Ovary (tissue), 9 donors: ENCODE results near the gene ITGA6. TPM values are rescaled to one million over a fixed set of nuclear protein-coding genes. Genes with fewer than 3 reads are reported as not detected.

Experiments used
- DNase-seq, 5 donors: peaks; one replicate each; pipeline ENCODE4 v3.0.0-alpha.2; 2019 to 2020
- H3K27ac ChIP-seq, 2 donors: fragments of 200-600 bp; one replicate each; pipeline versions ENCODE4 v1.5.1 to v1.8.0; 2019 to 2022
- H3K27me3 ChIP-seq: fragments of 200-600 bp; one replicate; pipeline ENCODE4 v1.8.0; 2022
- H3K36me3 ChIP-seq: fragments of 200-600 bp; sonication (generic); one replicate; pipeline ENCODE4 v1.5.1; 2019
- H3K4me1 ChIP-seq: one replicate; pipeline ENCODE4 v1.8.1; 2013; ENCODE audit warnings: mild to moderate bottlenecking, moderate library complexity; ENCODE audit not compliant: insufficient read depth
- H3K4me3 ChIP-seq: fragments of 200-600 bp; sonication (generic); one replicate; pipeline ENCODE4 v1.5.1; 2017
- H3K9me3 ChIP-seq, 2 donors: fragments of 200-600 bp in 1 of 2; sonication (generic) in 1 of 2; one replicate each; pipeline versions ENCODE4 v1.5.1 to v1.8.1; 2013 to 2019; ENCODE audit warnings: mild to moderate bottlenecking in 1 of 2, moderate library complexity in 1 of 2
- CTCF ChIP-seq, 3 donors: fragments of 450-650 bp in 2 of 3; fragments of 200-600 bp in 1 of 3; IDR thresholded peaks; one replicate each; pipeline versions ENCODE4 v1.5.1 to v1.8.0; 2016 to 2022; ENCODE audit warnings: antibody characterized with exemption in 3 of 3, mild to moderate bottlenecking in 1 of 3
- EP300 ChIP-seq: sonication (generic); formaldehyde crosslinking; IDR thresholded peaks from one replicate; pipeline ENCODE4 v1.6.1; 2017; ENCODE audit warnings: antibody characterized with exemption
- POLR2A ChIP-seq: fragments of 450-650 bp; IDR thresholded peaks from one replicate; pipeline ENCODE4 v1.6.1; 2017; ENCODE audit warnings: antibody characterized with exemption, mild to moderate bottlenecking, moderate library complexity
- WGBS, 3 donors: extraction: QIAGEN DNeasy Blood & Tissue Kit in 1 of 3; methylation state at CpG; one replicate each; pipeline versions ENCODE4 v1.1.5 to v1.1.7; 2013 to 2017; 5-methylcytosine and 5-hydroxymethylcytosine counted together
- intact Hi-C, 4 donors: fragments of 100-400 bp; cut with DNase I; formaldehyde crosslinking; loops; one replicate each; pipeline versions ENCODE4 v1.11.0 to v1.15.1; 2022 to 2023
- polyA plus RNA-seq, 2 donors: library from polyadenylated mRNA; stranded (reverse); fragments of 200-250 nt in 1 of 2; fragments of 350-450 nt in 1 of 2; fragmentation: Illumina TruSeq in 1 of 2; extraction: RNeasy Lipid Tissue Mini Kit (QIAGEN cat#74804) in 1 of 2; gene quantifications; one replicate each; pipeline ENCODE4 v1.2.3, GENCODE V29; 2013 to 2014
- total RNA-seq, 7 donors: library from RNA; depleted of rRNA in 2 of 7; stranded (reverse); fragments of >200 nt in 2 of 7; fragmentation: NEBNext Ultra II Directional in 3 of 7; extraction: Animal tissue kit (Norgen Biotek cat#: 25700) in 3 of 7; gene quantifications; one replicate each; pipeline versions ENCODE4 v1.1.0 to v1.2.4, GENCODE V29; 2016 to 2023
- donor health status: DM: no; HTN: no; CAD: no; lungs with moderate emphysema.
- donor health status: DM: no; HTN: no; CAD: no.
- donor health status: Bipolar disorder and iron deficiency.
- donor health status: DM: yes; HTN: yes; CAD: no.
- donor health status: DM: no; HTN: no; CAD: no.
- donor health status: DM: yes; HTN: yes; CAD: no.

Gene ITGA6
- total and polyA plus RNA-seq, 9 donors: 8.4 to 51.6 (median 19.0) TPM

GRCh38 chr2:172455121-172455515 lies 27.7 kb downstream of the ITGA6 start:
- Histone ChIP-seq H3K27me3 (no peaks in the 10 kb centered on the region), H3K9me3 (no peaks in the 10 kb centered on the region), H3K4me3 (no peak overlapping the region), H3K4me1 (peaks cover 2% of the 10 kb centered on the region), H3K27ac (no peak overlapping the region), H3K36me3 (no peaks in the 10 kb centered on the region)
- no peak for TF ChIP-seq POLR2A
- no peak for TF ChIP-seq CTCF (IDR thresholded peaks at IDR 0.05)
- no peak for DNase-seq
- intact Hi-C loops: no loop called here
- WGBS, 3 donors: 76 to 87% (median 82%) methylated on average over 4 of the region's 4 CpGs

- no peaks in the 10 kb centered on the region for H3K27me3 ChIP-seq
- DNase-seq: no peak
- no peak overlapping the region for H3K27ac ChIP-seq
- H3K9me3 ChIP-seq: no peaks in the 10 kb centered on the region
- H3K4me3 ChIP-seq: no peak overlapping the region
- intact Hi-C loops: no loop called here
- H3K4me1 ChIP-seq: peaks cover 2% of the 10 kb centered on the region
- WGBS, 3 donors: 83 to 90% (median 84%) methylated on average over 4 of the region's 4 CpGs
- no peaks in the 10 kb centered on the region for H3K36me3 ChIP-seq
- no peak for TF ChIP-seq POLR2A
- TF ChIP-seq CTCF (IDR thresholded peaks at IDR 0.05): no peak
- no peak for TF ChIP-seq EP300
Measured at GRCh38 chr2:172456002-172456401, 28.6 kb downstream of the ITGA6 start.

- Histone ChIP-seq H3K4me1 (no peaks in the 10 kb centered on the region), H3K27me3 (no peaks in the 10 kb centered on the region), H3K4me3 (no peak overlapping the region), H3K36me3 (no peaks in the 10 kb centered on the region), H3K27ac (no peak overlapping the region), H3K9me3 (no peaks in the 10 kb centered on the region)
- DNase-seq: no peak
- TF ChIP-seq EP300: no peak
- TF ChIP-seq POLR2A: no peak
- TF ChIP-seq CTCF (IDR thresholded peaks at IDR 0.05): no peak
- 62 to 83% (median 73%) methylated on average over 4 of the region's 4 CpGs for WGBS, 3 donors
- intact Hi-C loops: no loop called here
Measured at GRCh38 chr2:172457536-172457935, 30.1 kb downstream of the ITGA6 start.

- 49 to 60% (median 59%) methylated on average over 4 of the region's 4 CpGs for WGBS, 3 donors
- H3K9me3 ChIP-seq: no peaks in the 10 kb centered on the region
- TF ChIP-seq CTCF (IDR thresholded peaks at IDR 0.05) (no peak), POLR2A (no peak), EP300 (no peak)
- H3K4me3 ChIP-seq: no peak overlapping the region
- no peak for DNase-seq
- no peaks in the 10 kb centered on the region for H3K36me3 ChIP-seq
- no peaks in the 10 kb centered on the region for H3K27me3 ChIP-seq
- no peak overlapping the region for H3K27ac ChIP-seq
- intact Hi-C loops: no loop called here
- no peaks in the 10 kb centered on the region for H3K4me1 ChIP-seq
Measured at GRCh38 chr2:172458561-172459124, 31.3 kb downstream of the ITGA6 start.
